Measurements from ENCODE around the gene FBXL13. TPM values are rescaled to one million over a fixed set of nuclear protein-coding genes. Genes with fewer than 3 reads are reported as not detected.
"Not testable (repeated sequence)": the region's sequence is repeated elsewhere in the genome, so short reads cannot be mapped to it uniquely, and the experiment has no call there.

FBXL13 gene
- polyA plus RNA-seq, 1 of the 3 experiments (the other 2 are of a cell fraction) = 1.1 TPM

DNA sequence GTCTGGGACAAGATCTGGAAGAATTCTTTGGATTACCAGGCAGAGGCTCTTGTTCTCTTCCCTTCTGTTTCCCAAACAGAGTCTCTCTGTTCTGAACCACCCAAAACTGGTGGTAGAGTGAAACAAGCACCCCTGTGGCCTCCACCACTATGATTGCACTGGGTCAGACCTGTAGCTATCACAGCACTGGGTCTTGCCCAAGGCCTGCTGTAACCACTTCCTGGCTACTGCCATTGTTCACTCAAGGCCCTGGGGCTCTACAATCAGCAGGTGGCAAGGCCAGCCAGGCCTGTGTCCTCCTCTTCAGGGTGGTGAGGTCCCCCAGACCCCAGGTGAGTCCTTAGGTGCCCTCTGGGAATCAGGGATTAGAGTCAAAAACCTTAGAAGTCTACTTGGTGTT, 165.9 kb downstream of the FBXL13 start:
- CTCF ChIA-PET = no interaction called here
- no peaks in the 10 kb centered on the region for H3K79me2 ChIP-seq (ENCODE audit: insufficient read depth)
- H3K9me3 ChIP-seq = 0 out of 2 replicates have a peak, but pooled peaks cover 9% of the 10 kb centered on the region
- no peaks in the 10 kb centered on the region; a peak in 1 of 4 replicates for H3K4me1 ChIP-seq (ENCODE audit: control insufficient read depth in 1 of 2, insufficient read depth in 2 of 2, low read depth in 1 of 2, low read length in 1 of 2)
- H3K9me2 ChIP-seq = no peaks in the 10 kb centered on the region
- no peak overlapping the region for H3K9ac ChIP-seq
- no peak for TF ChIP-seq YY1 (IDR thresholded peaks at IDR 0.05; ENCODE audit: low read depth)
- TF ChIP-seq POLR2AphosphoS5 (IDR thresholded peaks at IDR 0.05; ENCODE audit: low read depth, low read length) = no peak
- no peak for TF ChIP-seq RCOR1 (IDR thresholded peaks at IDR 0.05; ENCODE audit: low read length)
- no peak for TF ChIP-seq USF2 (IDR thresholded peaks at IDR 0.05; ENCODE audit: borderline replicate concordance, low read depth, low read length)
- no peak for TF ChIP-seq USF1 (IDR thresholded peaks at IDR 0.05; ENCODE audit: borderline replicate concordance, low read depth)
- TF ChIP-seq, protein P1, sequence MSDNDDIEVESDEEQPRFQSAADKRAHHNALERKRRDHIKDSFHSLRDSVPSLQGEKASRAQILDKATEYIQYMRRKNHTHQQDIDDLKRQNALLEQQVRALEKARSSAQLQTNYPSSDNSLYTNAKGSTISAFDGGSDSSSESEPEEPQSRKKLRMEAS (IDR thresholded peaks at IDR 0.05; ENCODE audit: low read depth) = no peak
- no peak for TF ChIP-seq FOXJ3 (CRISPR knock-in tag; IDR thresholded peaks at IDR 0.05)
- no peak for TF ChIP-seq TEAD4 (IDR thresholded peaks at IDR 0.05; ENCODE audit: borderline replicate concordance, insufficient read depth)
- no peak for TF ChIP-seq EP300 (IDR thresholded peaks at IDR 0.05; ENCODE audit: borderline replicate concordance in 1 of 2, low read depth in 1 of 2, low read length in 1 of 2)
- TF ChIP-seq TCF12 (IDR thresholded peaks at IDR 0.05) = no peak
- TF ChIP-seq GABPA (IDR thresholded peaks at IDR 0.05; ENCODE audit: low read depth) = no peak
- no peak for TF ChIP-seq GATA2 (CRISPR knock-in tag; IDR thresholded peaks at IDR 0.05)
- TF ChIP-seq TAF1 (IDR thresholded peaks at IDR 0.05; ENCODE audit: borderline replicate concordance, low read depth, low read length) = no peak
- no peak for TF ChIP-seq CHD2 (IDR thresholded peaks at IDR 0.05; ENCODE audit: low read length, partially characterized antibody)
- TF ChIP-seq REST (IDR thresholded peaks at IDR 0.05; ENCODE audit: low read depth, low read length) = no peak
- TF ChIP-seq RAD21 (IDR thresholded peaks at IDR 0.05; ENCODE audit: low read length) = no peak
- no peak for TF ChIP-seq FOSL2 (IDR thresholded peaks at IDR 0.05; ENCODE audit: borderline replicate concordance, low read depth)
- TF ChIP-seq RXRA (IDR thresholded peaks at IDR 0.05; ENCODE audit: borderline replicate concordance, low read depth) = no peak
- TF ChIP-seq ZBTB33 (IDR thresholded peaks at IDR 0.05; ENCODE audit: borderline replicate concordance, low read depth) = no peak
- H2AFZ ChIP-seq (ENCODE audit: low read depth) = no peak overlapping the region
- H3K27ac ChIP-seq (ENCODE audit: low read depth in 2 of 2, low read length in 1 of 2) = no peak overlapping the region
- no peak overlapping the region for H3K4me2 ChIP-seq
- H3F3A ChIP-seq (replicated peaks; ENCODE audit: insufficient read depth) = no peaks in the 10 kb centered on the region
- no peaks in the 10 kb centered on the region for H4K20me1 ChIP-seq (ENCODE audit: insufficient read depth)
- H3K36me3 ChIP-seq (replicated peaks in 1 of 2; ENCODE audit: control insufficient read depth in 1 of 2, insufficient read depth in 2 of 2, low read length in 1 of 2) = peaks cover 0 to 6% of the 10 kb centered on the region in 2 experiments
- H3K4me3 ChIP-seq (ENCODE audit: low read depth in 2 of 2, low read length in 1 of 2) = no peak overlapping the region
- POLR2A ChIA-PET = no interaction called here
- DNase-seq = no peak
- H3K27me3 ChIP-seq (ENCODE audit: insufficient read depth) = no peaks in the 10 kb centered on the region

DNA sequence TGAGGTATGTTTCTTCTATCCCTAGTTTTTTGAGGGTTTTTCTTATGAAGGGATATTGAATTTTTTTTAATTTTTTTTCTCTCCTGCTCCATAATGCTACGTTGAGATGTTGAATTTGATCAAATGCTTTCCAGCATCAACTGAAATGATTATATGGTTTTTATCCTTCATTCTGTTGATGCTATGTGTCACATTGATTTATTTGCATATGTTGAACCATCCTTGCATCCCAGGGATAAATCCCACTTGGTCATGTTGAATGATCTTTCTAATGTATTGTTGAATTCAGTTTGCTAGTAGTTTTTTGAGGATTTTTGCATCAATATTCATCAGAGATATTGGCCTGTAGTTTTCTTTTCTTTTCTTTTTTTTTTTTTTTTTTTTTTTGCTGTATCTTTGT, 171.0 kb downstream of the FBXL13 start:
- H3K27me3 ChIP-seq (ENCODE audit: insufficient read depth); H3K9ac ChIP-seq; H2AFZ ChIP-seq (ENCODE audit: low read depth); H3K27ac ChIP-seq (ENCODE audit: low read depth in 2 of 2, low read length in 1 of 2); H3K4me1 ChIP-seq (ENCODE audit: control insufficient read depth in 1 of 2, insufficient read depth in 2 of 2, low read depth in 1 of 2, low read length in 1 of 2); CTCF ChIA-PET; H3K36me3 ChIP-seq (replicated peaks in 1 of 2; ENCODE audit: control insufficient read depth in 1 of 2, insufficient read depth in 2 of 2, low read length in 1 of 2); H3F3A ChIP-seq (replicated peaks; ENCODE audit: insufficient read depth); POLR2A ChIA-PET; H3K4me3 ChIP-seq (ENCODE audit: low read depth in 2 of 2, low read length in 1 of 2); H3K9me2 ChIP-seq; H3K79me2 ChIP-seq (ENCODE audit: insufficient read depth); H4K20me1 ChIP-seq (ENCODE audit: insufficient read depth); H3K4me2 ChIP-seq; DNase-seq: not testable (repeated sequence)
- WGBS (ENCODE audit: low lambda C conversion rate) = 89% methylated on average over 1 of the region's 1 CpG
- peaks cover 13% of the 10 kb centered on the region; the same call in 1 of the 2 replicates for H3K9me3 ChIP-seq
